Skeletal muscle cell (primary cell): ENCODE data around the gene IFI35.
"Not testable (repeated sequence)": the region's sequence is repeated elsewhere in the genome, so short reads cannot be mapped to it uniquely, and the experiment has no call there.

Experiments used
- DNase-seq: peaks from one replicate; pipeline ENCODE4 v3.0.0-alpha.2; 2010; ENCODE audit warnings: low read depth
- H3K4me3 ChIP-seq: 2 replicates; pipeline ENCODE4 v1.5.1; 2011; ENCODE audit warnings: low read depth, mild to moderate bottlenecking, control low read depth, low read length, moderate library complexity

Gene IFI35

DNA sequence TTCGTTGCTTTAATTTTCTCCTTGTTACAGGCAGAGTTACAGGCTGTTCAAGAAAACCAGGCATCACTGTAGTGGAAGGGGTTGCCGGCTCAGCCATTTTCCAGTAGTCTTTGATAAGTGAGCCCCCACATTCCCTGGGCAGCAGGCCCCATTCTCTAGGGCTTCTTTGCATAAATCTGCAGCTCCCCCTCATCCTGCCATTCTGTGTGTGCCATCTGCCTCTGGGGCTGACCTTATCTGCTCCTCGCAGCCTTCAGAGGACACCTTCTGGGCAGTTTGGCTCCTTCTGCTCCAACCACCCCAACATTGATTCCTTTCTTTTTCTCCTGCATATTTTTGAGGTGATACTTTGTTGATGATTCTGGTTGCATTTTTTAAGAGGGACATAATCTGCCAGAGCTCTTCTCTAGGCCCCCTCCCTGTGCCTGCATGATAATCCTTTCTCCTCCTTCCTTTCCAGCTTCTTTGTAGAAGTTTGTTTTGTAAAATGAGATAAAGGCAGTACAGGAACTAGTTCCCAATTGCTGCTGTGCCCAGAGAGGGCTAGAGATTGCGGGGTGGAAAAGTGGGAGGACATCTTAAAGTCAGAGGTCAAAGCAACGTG lies 35.5 kb downstream of the IFI35 start:
- DNase-seq, result no peak
- H3K4me3 ChIP-seq, result no peak overlapping the region

DNA sequence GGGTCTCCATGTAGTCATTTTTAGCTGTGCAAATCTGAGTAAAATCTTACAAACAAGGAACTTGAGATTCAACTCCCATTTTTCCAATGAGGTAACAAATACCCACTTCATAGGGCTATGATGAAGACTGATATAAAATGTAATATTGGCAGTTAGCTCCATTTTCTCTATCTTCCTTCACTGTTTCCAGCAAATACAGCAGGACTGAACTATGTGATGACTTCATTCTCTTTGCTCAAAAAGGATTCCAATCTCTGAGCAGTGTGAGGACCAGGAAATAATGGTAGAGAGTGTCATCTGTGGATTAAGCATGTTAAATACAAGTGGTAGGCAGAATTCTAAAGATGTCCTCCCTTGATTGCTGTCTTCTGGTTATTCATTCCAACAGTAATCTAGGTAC lies 36.7 kb downstream of the IFI35 start:
- no peak for DNase-seq
- H3K4me3 ChIP-seq, result no peak overlapping the region

DNA sequence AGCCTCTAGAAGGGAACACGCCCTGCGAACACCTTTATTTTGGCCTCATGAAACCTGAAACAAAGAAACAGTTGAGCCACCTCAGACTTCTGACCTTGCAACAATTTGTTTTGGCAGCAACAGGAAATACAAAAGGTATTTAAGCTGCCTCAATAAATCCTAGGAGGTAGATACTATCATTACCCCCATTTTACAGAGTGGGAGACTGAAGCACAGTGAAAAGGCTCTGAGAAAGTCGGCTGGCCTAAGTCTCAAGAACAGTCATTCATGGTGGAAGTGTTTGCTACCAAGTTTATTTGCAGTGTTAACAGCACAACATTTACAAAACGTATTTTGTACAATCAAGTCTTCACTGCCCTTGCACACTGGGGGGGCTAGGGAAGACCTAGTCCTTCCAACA lies 37.4 kb downstream of the IFI35 start:
- no peak overlapping the region for H3K4me3 ChIP-seq
- DNase-seq, result no peak

- no peak for DNase-seq
- H3K4me3 ChIP-seq, result no peak overlapping the region
These were observed 45.4 kb downstream of the IFI35 start for GRCh38 chr17:43051969-43052368.

- not testable (repeated sequence) for DNase-seq, H3K4me3 ChIP-seq
These were observed 46.4 kb downstream of the IFI35 start for GRCh38 chr17:43053008-43053407.

DNA sequence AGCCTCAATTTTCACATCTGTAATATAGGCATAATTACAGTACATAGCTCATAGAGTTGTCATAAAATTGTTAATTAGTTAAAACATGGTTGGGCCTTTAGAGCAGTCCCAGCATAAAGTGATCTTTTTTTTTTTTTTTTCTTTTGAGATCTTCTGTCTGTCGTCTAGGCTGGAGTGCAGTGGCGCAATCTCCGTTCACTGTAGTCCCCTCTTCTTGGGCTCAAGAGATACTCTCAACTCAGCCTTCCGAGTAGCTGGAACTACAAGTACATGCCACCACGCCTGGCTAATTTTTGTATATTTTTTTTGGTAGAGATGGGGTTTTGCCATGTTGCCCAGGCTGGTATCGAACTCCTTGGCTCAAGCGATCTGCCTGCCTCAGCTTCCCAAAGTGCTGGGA lies 49.5 kb downstream of the IFI35 start:
- no peak for DNase-seq
- H3K4me3 ChIP-seq, result no peak overlapping the region

GRCh38 chr17:43062984-43063638 lies 56.5 kb downstream of the IFI35 start:
- no peak overlapping the region for H3K4me3 ChIP-seq
- DNase-seq, result no peak
